K562 (cell line): ENCODE measurements around the gene PARK7. TPM values are rescaled to one million over a fixed set of nuclear protein-coding genes. Genes with fewer than 3 reads are reported as not detected.

Experiments used
- ATAC-seq: fragments of 200-7000 bp; cut with Tn5 transposase; 3 replicates; pipeline ENCODE4 v1.9.1; 2020; ENCODE audit warnings: moderate library complexity
- BruUV-seq: library from RNA; stranded (reverse); fragments of 400-500 nt; replicated peaks from 2 replicates; lab custom pipeline; 2021; lab: Mats Ljungman, UMichigan
- CTCF ChIA-PET: fragments of 300-600 bp; formaldehyde crosslinking; extraction: SDS; loops from one replicate; lab custom pipeline; 2021; ENCODE audit warnings: low intra/inter-chr PET ratio; lab: Yijun Ruan, JAX
- POLR2A ChIA-PET: fragments of 300-600, 350-650 bp; sonication (Branson Sonifier 250); formaldehyde crosslinking; extraction: SDS; loops from one replicate; lab custom pipeline; 2021; ENCODE audit warnings: antibody characterized with exemption, inconsistent platforms; lab: Yijun Ruan, JAX
- DNase-seq, 4 experiments: peaks; one replicate each; pipeline versions ENCODE4 v3.0.0 to v3.0.0-alpha.2; 2011 to 2018; ENCODE audit warnings: low spot score in 3 of 4, mixed read lengths in 3 of 4; ENCODE audit errors: extremely low read depth in 1 of 4
- FAIRE-seq: peaks from 2 replicates; lab custom pipeline; 2011; peaks lifted over from hg19 to GRCh38; lab: Jason Lieb, UNC
- H2AFZ ChIP-seq: 2 replicates; pipeline ENCODE4 v1.6.0; 2011; ENCODE audit warnings: low read depth, low read length, control low read depth, inconsistent platforms
- H3K27ac ChIP-seq: fragments of 200-600 bp; 3 replicates; pipeline ENCODE4 v1.8.0; 2011; ENCODE audit warnings: low read depth, mild to moderate bottlenecking, control low read depth, inconsistent platforms, low read length, moderate library complexity, mixed read lengths; ENCODE audit errors: extremely low read depth
- H3K27me3 ChIP-seq, 2 experiments: fragments of 300-600 bp in 1 of 2; 2 replicates in 1 of 2; 3 replicates in 1 of 2; pipeline versions ENCODE4 v1.6.0 to v1.8.0; 2011; ENCODE audit warnings: inconsistent platforms in 2 of 2, low read length in 2 of 2, mild to moderate bottlenecking in 1 of 2, mixed read lengths in 1 of 2, moderate library complexity in 1 of 2; ENCODE audit not compliant: control insufficient read depth in 2 of 2, insufficient read depth in 2 of 2
- H3K36me3 ChIP-seq: fragments of 300-600 bp; 3 replicates; pipeline ENCODE4 v1.8.0; 2011; ENCODE audit warnings: mild to moderate bottlenecking, low read length, inconsistent platforms; ENCODE audit not compliant: control insufficient read depth, insufficient read depth
- H3K4me1 ChIP-seq, 2 experiments: fragments of 200-600 bp in 1 of 2; replicated peaks in 1 of 2; 2 replicates in 1 of 2; 3 replicates in 1 of 2; pipeline versions ENCODE4 v1.5.1 to v1.8.0; 2011; ENCODE audit warnings: inconsistent platforms in 2 of 2, low read length in 2 of 2, mild to moderate bottlenecking in 1 of 2, mixed read lengths in 1 of 2, moderate library complexity in 1 of 2; ENCODE audit not compliant: control insufficient read depth in 2 of 2, insufficient read depth in 2 of 2
- H3K4me2 ChIP-seq: 2 replicates; pipeline ENCODE4 v1.6.1; 2011; ENCODE audit warnings: low read length, control low read depth, inconsistent platforms, mixed read lengths; ENCODE audit not compliant: insufficient read depth
- H3K4me3 ChIP-seq: fragments of 200-600 bp; sonication (generic), shearing (Covaris generic); 2 replicates; pipeline ENCODE4 v1.5.1; 2016; ENCODE audit warnings: control low read depth, inconsistent platforms
- H3K79me2 ChIP-seq: fragments of 200-600 bp; 3 replicates; pipeline ENCODE4 v1.8.0; 2011; ENCODE audit warnings: low read length, inconsistent platforms; ENCODE audit not compliant: control insufficient read depth, insufficient read depth
- H3K9ac ChIP-seq, 2 experiments: 2 replicates each; pipeline versions ENCODE4 v1.6.0 to v1.6.1; 2011; ENCODE audit warnings: low read depth in 2 of 2, low read length in 2 of 2, control low read depth in 1 of 2, inconsistent platforms in 1 of 2, mild to moderate bottlenecking in 1 of 2, mixed read lengths in 1 of 2; ENCODE audit not compliant: insufficient read depth in 1 of 2
- H3K9me1 ChIP-seq: one replicate; pipeline ENCODE4 v1.6.0; 2011; ENCODE audit warnings: inconsistent platforms, mild to moderate bottlenecking, low read length, moderate library complexity; ENCODE audit not compliant: control insufficient read depth, insufficient read depth
- H3K9me3 ChIP-seq: replicated peaks from 2 replicates; pipeline ENCODE4 v1.5.1; 2011; ENCODE audit warnings: low read depth, low read length, inconsistent platforms; ENCODE audit not compliant: control insufficient read depth, insufficient read depth
- H4K20me1 ChIP-seq: replicated peaks from 2 replicates; pipeline ENCODE4 v1.6.1; 2011; ENCODE audit warnings: low read length, inconsistent platforms, mixed read lengths; ENCODE audit not compliant: control insufficient read depth, insufficient read depth
- EGR1 ChIP-seq: fragments of 450-650 bp; conservative IDR thresholded peaks from 2 replicates; pipeline ENCODE4 v1.6.1; 2017; ENCODE audit warnings: mild to moderate bottlenecking
- ETS2 ChIP-seq: IDR thresholded peaks from 2 replicates; pipeline ENCODE4 v1.6.1; 2016; ENCODE audit warnings: borderline replicate concordance, missing genetic modification characterization, mild to moderate bottlenecking, moderate library complexity, missing compliant biosample characterization; ENCODE audit not compliant: poor library complexity, severe bottlenecking
- HEY1 ChIP-seq: fragments of 250-450 bp; sonication (Bioruptor Pico); IDR thresholded peaks from 2 replicates; pipeline ENCODE4 v1.5.0; 2020; ENCODE audit warnings: mild to moderate bottlenecking, moderate library complexity, borderline replicate concordance
- HOXB6 ChIP-seq: fragments of 250-450 bp; sonication (Bioruptor Pico); IDR thresholded peaks from 2 replicates; pipeline ENCODE4 v1.5.1; 2022; ENCODE audit warnings: mild to moderate bottlenecking, borderline replicate concordance
- NCOR1 ChIP-seq: fragments of 450-650 bp; IDR thresholded peaks from 2 replicates; pipeline ENCODE4 v1.6.1; 2016; ENCODE audit warnings: mild to moderate bottlenecking, moderate library complexity
- SIN3A ChIP-seq, 2 experiments: fragments of 150-350 bp in 1 of 2; IDR thresholded peaks; 2 replicates each; pipeline ENCODE4 v1.6.1; 2011 to 2016; ENCODE audit warnings: borderline replicate concordance in 2 of 2, low read depth in 2 of 2, low read length in 2 of 2, mild to moderate bottlenecking in 2 of 2, moderate library complexity in 2 of 2; ENCODE audit not compliant: control insufficient read depth in 1 of 2
- SMARCA4 ChIP-seq: fragments of 450-650 bp; IDR thresholded peaks from 2 replicates; pipeline ENCODE4 v1.6.1; 2016
- SRSF3 ChIP-seq: fragments of 200-400 bp; formaldehyde crosslinking; IDR thresholded peaks from 2 replicates; pipeline ENCODE4 v1.6.1; 2016; ENCODE audit warnings: mild to moderate bottlenecking, low read length, moderate library complexity; ENCODE audit not compliant: insufficient read depth
- XRCC3 ChIP-seq: fragments of 450-650 bp; IDR thresholded peaks from 2 replicates; pipeline ENCODE4 v1.6.1; 2017; ENCODE audit warnings: mild to moderate bottlenecking, moderate library complexity
- ZBTB1 ChIP-seq: sonication (generic); formaldehyde crosslinking; IDR thresholded peaks from 2 replicates; pipeline ENCODE4 v1.8.1; 2023; ENCODE audit warnings: missing genetic modification reagents, low read depth, mild to moderate bottlenecking, borderline replicate concordance
- ZBTB11 ChIP-seq, 3 experiments: fragments of 200-800 bp in 1 of 3; fragments of 250-450 bp in 1 of 3; fragments of 450-650 bp in 1 of 3; sonication (Bioruptor Pico) in 1 of 3; sonication (Bioruptor generic) in 1 of 3; formaldehyde crosslinking in 1 of 3; IDR thresholded peaks; 2 replicates each; pipeline versions ENCODE4 v1.6.1 to v1.8.0; 2016 to 2022; ENCODE audit warnings: mild to moderate bottlenecking in 2 of 3, missing genetic modification characterization in 2 of 3, missing compliant biosample characterization in 1 of 3, moderate library complexity in 1 of 3
- ZNF175 ChIP-seq: fragments of 200-800 bp; sonication (Bioruptor generic); IDR thresholded peaks from 2 replicates; pipeline ENCODE4 v1.6.1; 2016; ENCODE audit warnings: low read depth, mild to moderate bottlenecking, missing genetic modification characterization, missing compliant biosample characterization
- ZNF347 ChIP-seq: fragments of 450-650 bp; formaldehyde crosslinking; IDR thresholded peaks from 2 replicates; pipeline ENCODE4 v1.4.0; 2020; ENCODE audit warnings: low read depth, mild to moderate bottlenecking, moderate library complexity
- ZZZ3 ChIP-seq: fragments of 450-650 bp; IDR thresholded peaks from 2 replicates; pipeline ENCODE4 v1.6.1; 2016; ENCODE audit warnings: antibody characterized with exemption, mild to moderate bottlenecking, moderate library complexity
- WGBS: fragments of 100-300 bp; shearing (Covaris generic); methylation state at CpG from one replicate; pipeline ENCODE4 v1.1.6; 2016; ENCODE audit warnings: low coverage, mixed read lengths; ENCODE audit not compliant: insufficient coverage; ENCODE audit errors: missing lambda C conversion rate; 5-methylcytosine and 5-hydroxymethylcytosine counted together
- in situ Hi-C: fragments of 300-500 bp; cut with MboI; formaldehyde crosslinking; loops from 4 replicates; pipeline ENCODE4 v1.15.0; 2018; ENCODE audit warnings: inconsistent platforms, mixed read lengths
- intact Hi-C: fragments of 100-400 bp; cut with micrococcal nuclease; formaldehyde crosslinking; loops from 2 replicates; pipeline ENCODE4 v1.14.2; 2022
- polyA plus RNA-seq, 8 experiments: library from polyadenylated mRNA; depleted of rRNA in 4 of 8; stranded (reverse) in 5 of 8; unstranded in 3 of 8; fragments of >200 nt; fragmentation: Nextera tagmentation in 2 of 8; fragmentation: Illumina TruSeq in 1 of 8; extraction: Ambion mirVana in 2 of 8; extraction: Trizol in 1 of 8; gene quantifications; 2 replicates each; pipeline versions ENCODE4 v1.2.1 to v1.2.3, GENCODE V29; 2011 to 2014; ENCODE audit warnings: inconsistent platforms in 1 of 8, missing spikeins in 1 of 8
- total RNA-seq, 7 experiments: library from RNA; depleted of rRNA in 6 of 7; stranded (reverse); fragments of >200 nt in 6 of 7; fragmentation: Illumina TruSeq in 2 of 7; extraction: Trizol in 2 of 7; gene quantifications; 2 replicates each; pipeline versions ENCODE4 v1.2.1 to v1.2.3, GENCODE V29; 2011 to 2021; ENCODE audit warnings: low replicate concordance in 1 of 7

The PARK7 gene
- total and polyA plus RNA-seq, 9 of the 15 experiments (the other 6 are each of a cell fraction or from before 2014, with no cell fraction given): 374 to 1,298 (median 484) TPM

- no peak for TF ChIP-seq ZBTB1 (CRISPR knock-in tag)
Measured at GRCh38 chr1:8011016-8011415, 49.5 kb downstream of the PARK7 start (continued).

GRCh38 chr1:8011923-8012858, 50.7 kb downstream of the PARK7 start:
- Histone ChIP-seq H3K36me3 (no peaks in the 10 kb centered on the region), H2AFZ (no peak overlapping the region), H3K4me2 (no peak overlapping the region), H4K20me1 (no peaks in the 10 kb centered on the region; the same call in 1 of the 2 replicates), H3K4me3 (no peak overlapping the region), H3K9me1 (no peaks in the 10 kb centered on the region), H3K9me3 (no peaks in the 10 kb centered on the region), H3K9ac (no peak overlapping the region), H3K79me2 (no peaks in the 10 kb centered on the region), H3K4me1 (peaks cover 0 to 7% of the 10 kb centered on the region in 2 experiments; a peak in 1 of 5 replicates), H3K27ac (no peak overlapping the region), H3K27me3 (no peaks in the 10 kb centered on the region)
- intact Hi-C loops (no loop called here), in situ Hi-C loops (loop anchor here (5.0 to 10.0 kb wide), 2 partner anchors 35 to 347 kb away; no protein-coding TSS in a partner anchor)
- 70% methylated on average over 7 of the region's 7 CpGs for WGBS
- ATAC-seq (no peak), DNase-seq (no peak), FAIRE-seq (no peak)
- ChIA-PET POLR2A (no interaction called here), CTCF (no interaction called here)
- no TSS peak for BruUV-seq
- TF ChIP-seq XRCC3: no peak
- no peak for TF ChIP-seq ETS2 (tag)
- no peak for TF ChIP-seq HEY1
- no peak for TF ChIP-seq ZNF175 (CRISPR knock-in tag)
- no peak for TF ChIP-seq ZBTB11 (CRISPR knock-in tag; IDR thresholded peaks at IDR 0.05)
- TF ChIP-seq ZNF347 (CRISPR knock-in tag): no peak
- no peak for TF ChIP-seq SMARCA4
- no peak for TF ChIP-seq HOXB6
- TF ChIP-seq EGR1: no peak
- TF ChIP-seq SIN3A (IDR thresholded peaks at IDR 0.05; ENCODE audit: borderline replicate concordance in 2 of 2, control insufficient read depth in 1 of 2, low read depth in 2 of 2, low read length in 2 of 2): no peak
- no peak for TF ChIP-seq ZZZ3
- TF ChIP-seq NCOR1: no peak
- TF ChIP-seq SRSF3: no peak
